T-helper 2 cell (primary cell): Measurements from ENCODE around the gene CLIP4.
A peak's percentile ranks its signal among the peaks of the same experiment; 100 is the strongest.
"Not testable (repeated sequence)": the region's sequence is repeated elsewhere in the genome, so short reads cannot be mapped to it uniquely, and the experiment has no call there.

Experiments
- DNase-seq, 5 experiments: peaks; one replicate each; pipeline versions ENCODE4 v3.0.0 to v3.0.0-alpha.2; 2012 to 2022

Gene CLIP4

DNA sequence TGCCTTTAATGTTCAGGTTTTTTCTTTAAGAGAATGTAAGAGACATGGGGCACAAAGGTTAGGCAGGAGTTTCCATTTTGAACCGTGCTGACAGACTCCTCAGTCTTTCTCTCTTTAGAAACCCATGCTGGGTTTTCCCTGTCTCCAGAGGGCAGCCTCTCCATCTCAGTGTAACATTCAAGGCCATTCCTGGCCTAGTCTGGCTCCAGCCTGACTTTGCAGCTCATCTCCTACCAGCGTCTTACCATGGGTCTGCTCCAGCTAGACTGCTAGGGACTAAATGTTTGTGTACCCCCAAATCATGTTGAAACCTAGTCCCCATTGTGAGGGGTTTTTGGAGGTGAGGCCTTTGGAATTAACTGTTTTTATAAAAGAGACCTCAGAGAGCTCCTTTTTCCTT lies 9.8 kb upstream of the CLIP4 start:
- no peak for DNase-seq

GRCh38 chr2:29106256-29106655 lies 9.0 kb upstream of the CLIP4 start:
- no peak for DNase-seq

GRCh38 chr2:29106980-29107388 lies 8.2 kb upstream of the CLIP4 start:
- DNase-seq = no peak

- not testable (repeated sequence) for DNase-seq
These were observed 7.7 kb upstream of the CLIP4 start for GRCh38 chr2:29107547-29107946.

DNA sequence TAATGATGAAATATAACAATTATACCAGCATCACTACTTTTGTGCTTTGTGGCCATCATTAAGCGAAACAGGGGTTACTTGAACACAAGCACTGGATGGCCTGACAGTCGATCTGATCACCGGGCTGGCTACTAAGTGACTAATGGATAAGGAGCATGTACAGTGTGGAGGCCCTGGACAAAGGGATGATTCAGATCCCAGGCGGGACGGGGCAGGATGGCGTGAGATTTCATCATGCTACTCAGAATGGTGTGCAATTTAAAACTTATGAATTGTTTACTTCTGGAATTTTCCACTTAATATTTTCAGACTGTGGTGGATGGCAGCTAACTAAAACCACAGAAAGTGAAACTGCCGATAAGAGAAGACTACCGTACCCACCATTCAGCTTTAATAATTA lies 7.0 kb upstream of the CLIP4 start:
- no peak for DNase-seq

- no peak for DNase-seq
These were observed 6.0 kb upstream of the CLIP4 start for GRCh38 chr2:29109246-29109645.

GRCh38 chr2:29110916-29111535 lies 4.2 kb upstream of the CLIP4 start:
- peak in 1 of 5 experiments; percentile 63 for DNase-seq

- no peak for DNase-seq
These were observed 2.8 kb upstream of the CLIP4 start for GRCh38 chr2:29112379-29112778.

DNA sequence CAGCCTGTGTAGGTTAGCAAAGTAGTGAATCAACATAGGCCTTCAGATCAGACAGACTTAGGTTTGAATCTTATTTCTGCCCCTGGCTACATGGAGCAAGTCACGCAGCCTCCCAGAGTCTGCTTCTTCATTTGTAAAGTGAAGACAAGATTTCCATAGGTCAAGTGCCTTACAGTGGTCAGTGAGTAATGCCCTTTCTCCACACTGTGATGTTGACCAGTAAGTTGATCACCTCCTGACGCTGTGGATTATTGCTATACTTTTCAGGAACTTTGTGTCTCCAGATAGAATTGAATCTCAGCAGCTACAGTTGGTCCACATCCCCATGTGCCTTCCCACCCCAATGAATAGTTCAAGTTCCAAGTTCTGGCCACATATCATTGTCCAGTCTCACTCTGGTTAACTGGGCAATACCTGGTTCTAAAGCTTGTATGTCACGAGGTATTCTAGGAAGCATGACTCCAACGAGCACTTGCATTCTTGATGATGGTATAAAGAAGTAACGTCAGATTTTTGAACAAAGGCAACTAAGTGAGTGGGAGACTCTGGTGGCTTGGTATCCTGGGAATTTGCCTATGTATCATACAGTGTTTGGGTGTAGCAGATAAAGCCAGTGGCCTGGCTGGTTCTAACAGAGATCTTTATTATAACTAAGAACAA lies 2.1 kb upstream of the CLIP4 start:
- DNase-seq = no peak

DNA sequence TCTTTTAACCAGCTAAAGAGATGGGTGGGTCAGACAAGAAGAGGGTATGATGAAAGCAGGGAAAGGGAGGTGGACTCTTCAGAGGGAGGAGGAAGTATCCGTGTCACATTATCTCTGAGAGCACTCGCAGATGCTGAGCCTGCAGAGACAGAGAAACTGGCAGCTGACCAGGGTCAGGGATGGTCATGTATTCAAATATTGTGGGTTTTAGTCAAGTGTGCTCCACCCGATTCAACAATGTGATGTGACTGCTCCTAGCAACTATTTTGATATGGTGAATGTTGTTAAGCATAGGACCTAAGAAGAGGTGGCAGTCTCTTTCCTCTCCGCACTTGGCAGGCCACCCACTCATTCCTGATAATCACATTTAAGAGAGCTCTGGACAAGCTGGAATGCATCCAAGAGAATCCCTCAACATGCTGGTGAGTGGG lies 1.3 kb upstream of the CLIP4 start:
- no peak for DNase-seq

- DNase-seq = peak in 1 of 5 experiments; percentile 28
These were observed 649 bp upstream of the CLIP4 start for GRCh38 chr2:29114586-29114945.

DNA sequence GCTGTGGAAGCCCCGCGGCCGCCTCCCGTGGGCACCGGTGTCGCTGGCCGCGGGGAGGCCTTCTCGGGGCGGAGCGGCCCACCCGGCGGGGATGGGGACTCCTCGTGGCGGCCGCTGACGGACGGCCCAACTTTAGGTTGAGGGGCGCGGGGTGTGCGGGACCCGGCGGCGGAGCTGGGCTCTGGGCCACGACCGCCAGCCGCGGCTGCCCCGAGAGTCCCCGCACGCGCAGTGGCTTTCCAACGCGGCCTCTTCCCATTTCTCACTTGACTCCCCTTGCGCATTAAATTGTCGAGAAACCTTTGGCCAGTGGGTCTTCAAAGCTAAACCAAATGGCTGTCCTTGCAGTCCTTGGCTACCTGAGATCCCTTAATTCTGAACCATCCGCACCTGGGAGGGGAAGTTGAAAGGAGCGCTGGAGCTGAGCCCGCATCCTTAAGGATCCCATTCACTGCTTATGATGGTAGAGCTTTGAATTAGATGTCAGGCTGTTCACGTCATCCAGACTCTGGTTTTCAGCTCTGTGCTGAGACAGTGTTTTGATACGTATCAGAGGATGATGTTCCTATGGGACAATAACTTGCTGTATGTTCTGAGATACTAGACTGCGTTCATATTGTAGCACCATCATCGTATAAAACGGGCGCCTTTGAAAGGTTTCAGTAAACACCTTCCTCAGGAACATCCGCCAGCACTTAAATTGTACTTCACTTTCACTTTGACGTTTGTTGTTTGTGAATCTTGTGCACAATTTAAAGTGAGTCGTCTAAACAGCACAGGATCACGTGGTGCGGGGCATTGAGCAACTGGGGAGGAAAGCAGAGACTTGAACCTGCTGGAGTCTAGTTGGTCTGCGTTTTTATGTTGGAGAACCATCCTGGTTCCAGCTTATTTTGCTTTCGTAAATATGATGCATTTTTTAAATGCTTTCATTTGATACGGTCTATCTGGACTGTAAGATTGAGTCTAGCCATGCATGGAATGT lies 874 bp downstream of the CLIP4 start:
- peak in 4 of 5 experiments; percentile 50 to 96 (median 60) for DNase-seq

- no peak for DNase-seq
These were observed 2.6 kb downstream of the CLIP4 start for GRCh38 chr2:29117636-29118303.

DNA sequence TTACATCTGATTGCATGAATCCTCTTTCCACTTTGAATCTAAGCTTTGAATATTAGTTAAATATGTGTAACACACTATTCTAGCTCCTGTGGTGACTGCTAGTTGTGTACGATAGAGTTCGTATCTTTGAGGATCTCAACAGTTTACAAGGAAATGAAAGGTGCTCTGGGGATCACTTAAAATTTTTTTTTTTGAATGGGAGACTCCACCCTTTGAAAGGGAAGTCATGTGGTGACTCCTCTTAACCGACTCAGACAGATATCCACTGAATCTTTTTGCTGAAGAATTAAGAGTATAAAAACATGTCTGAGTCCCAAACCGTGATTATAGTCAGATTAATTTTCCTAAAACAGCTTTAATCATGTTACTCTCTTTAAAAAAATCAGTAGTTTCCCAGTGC lies 4.0 kb downstream of the CLIP4 start:
- DNase-seq = peak in 1 of 5 experiments; percentile 67

- no peak for DNase-seq
These were observed 5.6 kb downstream of the CLIP4 start for GRCh38 chr2:29120846-29121245.

GRCh38 chr2:29123617-29124349 lies 8.6 kb downstream of the CLIP4 start:
- no peak for DNase-seq

GRCh38 chr2:29124504-29124903 lies 9.3 kb downstream of the CLIP4 start:
- no peak for DNase-seq

GRCh38 chr2:29129586-29130281 lies 14.5 kb downstream of the CLIP4 start:
- no peak for DNase-seq

DNA sequence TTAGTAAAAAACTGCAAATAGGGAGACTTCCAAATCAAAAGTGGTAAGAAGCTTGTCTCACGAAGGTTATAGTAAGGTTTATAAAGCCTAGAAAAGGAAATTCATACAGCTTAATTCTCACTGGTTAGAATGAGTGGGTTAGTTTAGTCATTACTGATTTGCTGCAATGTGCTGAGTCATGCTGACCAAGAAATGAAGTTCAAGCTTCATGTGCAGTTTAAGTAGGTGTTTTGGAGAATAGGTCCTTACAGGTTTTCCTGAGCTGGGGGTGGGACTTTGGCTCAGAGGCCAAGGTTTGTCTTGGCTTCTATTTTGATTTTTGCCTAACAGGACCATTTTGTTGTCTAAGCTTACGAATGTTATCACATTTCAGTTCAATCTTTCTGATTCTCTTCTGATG lies 15.1 kb downstream of the CLIP4 start:
- peak in 1 of 5 experiments; percentile 86 for DNase-seq

DNA sequence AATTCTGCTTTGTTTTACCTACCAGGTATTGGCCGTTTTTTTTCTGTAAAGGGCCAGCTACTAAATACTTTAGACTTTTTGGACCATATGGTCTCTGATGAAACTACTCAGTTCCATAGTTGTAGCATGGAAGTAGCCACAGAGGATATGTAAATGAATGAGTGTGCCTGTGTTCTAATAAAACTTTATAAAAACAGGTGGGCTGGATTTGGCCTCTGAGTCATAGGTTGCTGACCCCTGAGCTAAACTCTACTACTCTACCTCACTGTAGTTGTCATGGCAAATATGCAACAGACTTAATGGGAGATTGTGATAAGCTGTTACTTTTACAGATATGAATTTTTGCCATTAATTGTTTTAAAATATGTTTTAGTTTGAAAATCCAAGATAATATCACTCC lies 19.7 kb downstream of the CLIP4 start:
- no peak for DNase-seq

DNA sequence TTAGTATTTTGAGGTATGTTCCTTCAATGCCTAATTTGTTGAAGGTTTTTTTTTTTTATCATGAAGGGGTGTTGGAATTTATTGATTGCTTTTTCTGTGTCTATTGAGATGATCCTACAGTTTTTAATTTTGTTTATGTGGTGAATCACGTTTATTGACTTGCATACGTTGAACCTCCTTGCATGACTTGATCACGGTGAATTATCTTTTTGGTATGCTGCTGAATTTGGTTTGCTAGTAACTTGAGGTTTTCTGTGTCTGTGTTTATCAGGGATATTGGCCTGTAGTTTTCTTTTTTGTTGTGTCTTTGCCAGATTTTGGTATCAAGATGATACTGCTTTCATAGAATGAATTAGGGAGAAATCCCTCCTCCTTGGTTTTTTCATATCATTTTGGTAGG lies 23.9 kb downstream of the CLIP4 start:
- DNase-seq = no peak

- DNase-seq = peak in 1 of 5 experiments; percentile 9
These were observed 24.5 kb downstream of the CLIP4 start for GRCh38 chr2:29139731-29140130.
